ENCODE data around the gene MVB12B. TPM values are rescaled to one million over a fixed set of nuclear protein-coding genes. Genes with fewer than 3 reads are reported as not detected.

MVB12B gene
- total and polyA plus RNA-seq, 2 of the 13 experiments (the other 11 are each of a cell fraction or from before 2014, with no cell fraction given), result 12.1 to 30.1 TPM

GRCh38 chr9:126506361-126507317, 180.0 kb downstream of the MVB12B start (continued):
- TF ChIP-seq MXD3 (CRISPR knock-in tag; IDR thresholded peaks at IDR 0.05) (no peak), HMG20A (CRISPR knock-in tag; IDR thresholded peaks at IDR 0.05; ENCODE audit: borderline replicate concordance) (no peak), FOXA3 (CRISPR knock-in tag; IDR thresholded peaks at IDR 0.05) (no peak)

- H3K27ac ChIP-seq (ENCODE audit: extremely low read length, insufficient read depth, low read length), result no peak overlapping the region
- peaks cover 10% of the 10 kb centered on the region for H3K4me1 ChIP-seq (ENCODE audit: insufficient read depth, low read length)
- ChIA-PET POLR2A (no interaction called here), CTCF (ENCODE audit: low intra/inter-chr PET ratio, low total read pairs) (no interaction called here)
- H2AFZ ChIP-seq (ENCODE audit: low read length), result no peak overlapping the region
- no peaks in the 10 kb centered on the region for H3K27me3 ChIP-seq (ENCODE audit: control insufficient read depth in 1 of 2, insufficient read depth in 2 of 2, low read length in 2 of 2)
- DNase-seq (ENCODE audit: low spot score) (no peak), ATAC-seq (no peak), FAIRE-seq (no peak)
- H3K9me3 ChIP-seq (ENCODE audit: low read length), result no peaks in the 10 kb centered on the region
- in situ Hi-C loops (cut with HindIII; ENCODE audit: extremely low pct_ligation_motif_present, low pct_unique_long_range_greater_than_20kb), result no loop called here
- 100% methylated on average over 9 of the region's 26 CpGs for WGBS (ENCODE audit: low lambda C conversion rate)
- no peaks in the 10 kb centered on the region for H3K79me2 ChIP-seq (ENCODE audit: insufficient read depth, low read length)
- no peak overlapping the region for H3K4me2 ChIP-seq (ENCODE audit: low read depth, low read length)
- intact Hi-C loops (cut with micrococcal nuclease; ENCODE audit: unreplicated experiment), result no loop called here
- BruUV-seq (replicated peaks), result no TSS peak
- H3K4me3 ChIP-seq (replicated peaks in 1 of 3; ENCODE audit: insufficient read depth in 1 of 3, low read depth in 2 of 3, low read length in 3 of 3), result no peak overlapping the region
- H3K9ac ChIP-seq (ENCODE audit: insufficient read depth, low read depth, low read length), result no peak overlapping the region
- H3K36me3 ChIP-seq (replicated peaks in 1 of 2; ENCODE audit: control insufficient read depth in 1 of 2, insufficient read depth in 2 of 2, low read length in 2 of 2), result peaks cover 2 to 7% of the 10 kb centered on the region in 2 experiments; a peak in 1 of 5 replicates
- TF ChIP-seq ZNF768 (CRISPR knock-in tag; IDR thresholded peaks at IDR 0.05) (0 out of 2 replicates have a peak, but pooled peaks have one; percentile 13), RORA (CRISPR knock-in tag; IDR thresholded peaks at IDR 0.05) (no peak), AGO2 (optimal IDR thresholded peaks at IDR 0.05; ENCODE audit: low read depth, low read length) (peak; percentile 41)
- H4K20me1 ChIP-seq (ENCODE audit: insufficient read depth, low read length), result no peaks in the 10 kb centered on the region
These were observed 180.9 kb downstream of the MVB12B start for GRCh38 chr9:126507318-126508109.
